Endometrial microvascular endothelial cells (primary cell): ENCODE data around the gene CHN1. TPM values are rescaled to one million over a fixed set of nuclear protein-coding genes. Genes with fewer than 3 reads are reported as not detected.

ENCODE experiments used
- in situ Hi-C: cut with HindIII; loops from 2 replicates; pipeline ENCODE4 v1.10.0; 2017; ENCODE audit warnings: low sequenced_read_pairs, low pct_unique_long_range_greater_than_20kb; ENCODE audit errors: inconsistent ontology term
- total RNA-seq: library from RNA; depleted of rRNA; stranded (reverse); fragments of >200 nt; gene quantifications from one replicate; pipeline ENCODE4 v1.2.3, GENCODE V29; 2015; ENCODE audit errors: inconsistent ontology term

CHN1 gene, protein sequence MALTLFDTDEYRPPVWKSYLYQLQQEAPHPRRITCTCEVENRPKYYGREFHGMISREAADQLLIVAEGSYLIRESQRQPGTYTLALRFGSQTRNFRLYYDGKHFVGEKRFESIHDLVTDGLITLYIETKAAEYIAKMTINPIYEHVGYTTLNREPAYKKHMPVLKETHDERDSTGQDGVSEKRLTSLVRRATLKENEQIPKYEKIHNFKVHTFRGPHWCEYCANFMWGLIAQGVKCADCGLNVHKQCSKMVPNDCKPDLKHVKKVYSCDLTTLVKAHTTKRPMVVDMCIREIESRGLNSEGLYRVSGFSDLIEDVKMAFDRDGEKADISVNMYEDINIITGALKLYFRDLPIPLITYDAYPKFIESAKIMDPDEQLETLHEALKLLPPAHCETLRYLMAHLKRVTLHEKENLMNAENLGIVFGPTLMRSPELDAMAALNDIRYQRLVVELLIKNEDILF
- 26.0 TPM for total RNA-seq

DNA sequence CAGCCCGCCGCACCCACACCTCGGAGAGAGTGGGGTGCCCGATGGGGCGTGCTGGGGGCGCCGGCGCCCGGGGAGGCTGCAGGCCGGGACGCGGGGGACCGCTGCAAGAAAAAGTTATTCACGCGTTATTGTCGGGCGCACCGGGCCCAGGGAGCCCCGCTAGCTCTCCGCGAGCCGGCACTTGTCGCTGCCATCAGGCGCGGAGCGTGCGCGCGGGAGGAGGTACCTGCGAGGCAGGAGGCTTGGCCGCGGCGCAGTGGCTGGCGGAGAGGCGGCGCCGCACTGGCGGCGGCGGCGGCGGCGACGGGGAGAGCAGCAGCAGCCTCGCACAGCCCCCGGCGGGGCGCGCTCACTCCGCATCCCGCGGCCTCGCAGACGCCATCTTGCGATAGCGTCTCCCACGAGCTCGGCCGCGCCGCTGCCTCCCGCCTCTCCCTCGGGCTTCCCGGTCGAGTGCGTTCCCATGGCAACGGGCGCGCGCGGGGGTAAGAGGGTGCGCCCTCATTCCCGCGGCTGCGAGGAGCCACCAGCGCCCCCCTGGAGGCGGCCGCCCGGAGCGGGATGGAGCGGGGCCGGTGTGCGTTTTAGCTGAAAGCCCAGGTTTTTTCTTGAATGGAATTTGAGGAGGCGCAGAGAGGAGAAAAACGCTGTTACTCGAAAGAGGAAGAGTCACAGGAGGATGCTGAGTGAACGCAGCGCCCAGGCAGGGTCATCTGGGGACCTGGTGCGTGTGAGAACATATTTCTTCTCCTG is at the start of gene CHN1:
Gene CHN1, minus strand, starts transcription at position 402 of the 753 bp plus-strand sequence. CDS start 469 bp downstream, outside the sequence.
- in situ Hi-C loops = no loop called here

DNA sequence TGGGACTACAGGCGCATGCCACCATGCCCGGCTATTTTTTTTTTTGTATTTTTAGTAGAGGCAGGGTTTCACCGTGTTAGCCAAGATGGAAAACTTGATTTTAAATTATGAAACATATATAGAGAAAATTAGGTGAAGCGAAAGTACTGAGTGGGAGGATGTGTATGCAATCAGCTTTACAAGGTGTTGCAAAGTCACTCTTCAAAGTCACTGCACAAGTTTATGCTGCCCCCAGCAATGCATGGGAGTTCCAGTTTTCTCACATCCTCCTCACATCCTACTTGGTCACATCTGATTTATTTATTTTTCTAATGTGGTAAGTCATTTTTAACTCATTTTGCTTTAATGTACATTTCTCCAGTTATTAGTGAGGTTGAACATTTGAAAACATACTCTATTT is 49.2 kb upstream of the CHN1 start:
- in situ Hi-C loops = no loop called here

DNA sequence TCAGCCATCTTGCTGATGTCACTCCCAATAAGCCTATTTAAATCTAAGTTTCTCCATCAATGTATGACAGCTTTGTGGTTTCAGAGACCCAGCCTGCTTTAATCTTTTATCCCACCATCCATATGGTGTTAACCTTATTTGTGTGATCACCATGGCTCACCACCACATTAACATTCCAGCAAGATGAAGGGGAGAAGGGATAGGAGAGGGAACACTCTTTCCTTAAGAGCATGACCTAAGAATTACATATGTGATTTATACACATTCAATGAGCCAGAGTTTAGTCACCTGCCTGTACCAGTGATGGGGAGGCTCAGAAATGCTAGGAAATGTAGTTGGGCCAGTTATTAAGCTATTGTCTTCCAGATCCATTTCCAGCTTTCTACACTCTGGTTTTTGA is 44.5 kb upstream of the CHN1 start:
- in situ Hi-C loops = no loop called here

DNA sequence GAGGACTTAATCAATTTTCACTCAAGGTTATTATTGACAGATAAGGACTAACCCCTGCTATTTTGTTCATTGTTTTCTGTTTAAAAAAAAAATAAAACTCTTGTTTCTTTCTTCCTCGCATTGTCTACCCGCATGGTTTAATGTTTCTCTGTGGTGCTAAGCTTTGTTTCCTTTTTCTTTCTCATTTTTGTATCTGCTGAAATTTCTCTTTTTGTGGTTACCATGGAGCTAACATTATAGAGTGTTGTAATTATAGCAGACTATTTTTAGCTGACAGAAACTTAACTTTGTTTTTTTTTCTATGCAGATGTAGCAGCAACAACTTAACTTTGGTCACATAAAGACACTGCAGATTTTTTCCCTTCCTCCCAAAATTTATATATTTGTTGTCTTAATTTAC is 43.1 kb upstream of the CHN1 start:
- in situ Hi-C loops = no loop called here

DNA sequence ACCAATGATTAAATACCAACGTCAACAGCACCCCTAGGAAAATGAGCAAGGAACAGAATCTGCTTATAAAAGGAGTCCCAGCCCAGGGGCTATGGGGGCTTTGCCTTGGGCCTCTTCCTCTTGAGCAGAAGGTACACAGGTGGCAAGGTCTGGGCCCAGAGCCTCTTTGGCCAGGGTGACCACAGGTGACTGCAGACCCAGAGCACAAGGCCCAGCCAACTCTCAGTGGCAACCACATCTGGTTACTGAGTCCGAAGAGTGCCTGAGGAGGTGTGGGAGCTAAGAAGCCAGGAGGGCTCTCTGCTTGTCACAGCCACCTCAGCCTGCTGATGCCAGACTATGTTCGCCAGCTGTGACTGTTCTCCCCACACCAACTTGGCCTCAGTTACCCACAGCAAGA is 34.3 kb upstream of the CHN1 start:
- in situ Hi-C loops = no loop called here

DNA sequence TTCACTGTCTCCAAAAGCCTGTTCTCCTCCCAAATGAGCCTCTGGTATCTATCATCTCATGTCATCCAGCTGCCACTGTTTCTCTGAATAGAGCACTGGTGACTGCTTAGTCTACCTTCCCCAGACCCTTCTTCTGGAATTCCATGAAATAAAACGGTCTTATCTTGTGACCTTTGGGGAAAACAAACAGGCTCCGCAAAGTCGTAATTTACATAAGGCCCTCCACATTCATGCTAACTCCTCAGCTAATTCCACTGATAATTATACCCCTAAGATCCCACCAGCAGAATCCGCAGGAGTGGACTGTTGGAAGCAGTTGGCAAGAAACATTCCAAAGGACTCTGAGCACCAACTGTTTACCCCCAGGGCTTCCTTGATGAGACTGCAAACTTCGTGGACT is 33.9 kb upstream of the CHN1 start:
- in situ Hi-C loops = no loop called here

DNA sequence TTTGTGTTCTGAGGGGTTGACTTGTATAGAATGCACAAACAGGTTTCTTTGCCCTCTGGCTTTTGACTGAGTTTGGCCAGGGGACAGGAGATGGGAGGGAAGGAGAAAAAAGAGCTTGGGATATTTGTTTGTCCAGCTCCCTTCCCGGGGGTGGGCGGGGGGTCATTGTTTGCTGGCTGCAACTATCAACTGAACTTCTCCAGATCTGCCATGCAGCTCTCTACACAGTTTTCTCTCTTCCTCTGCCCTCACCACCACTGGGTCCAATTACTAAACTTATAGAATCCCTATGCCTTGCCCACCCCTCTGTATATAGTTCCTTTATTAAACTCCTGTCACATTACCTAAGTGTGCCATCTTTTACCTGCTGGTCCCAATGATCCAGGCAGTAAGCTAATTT is 32.8 kb upstream of the CHN1 start:
- in situ Hi-C loops = no loop called here

DNA sequence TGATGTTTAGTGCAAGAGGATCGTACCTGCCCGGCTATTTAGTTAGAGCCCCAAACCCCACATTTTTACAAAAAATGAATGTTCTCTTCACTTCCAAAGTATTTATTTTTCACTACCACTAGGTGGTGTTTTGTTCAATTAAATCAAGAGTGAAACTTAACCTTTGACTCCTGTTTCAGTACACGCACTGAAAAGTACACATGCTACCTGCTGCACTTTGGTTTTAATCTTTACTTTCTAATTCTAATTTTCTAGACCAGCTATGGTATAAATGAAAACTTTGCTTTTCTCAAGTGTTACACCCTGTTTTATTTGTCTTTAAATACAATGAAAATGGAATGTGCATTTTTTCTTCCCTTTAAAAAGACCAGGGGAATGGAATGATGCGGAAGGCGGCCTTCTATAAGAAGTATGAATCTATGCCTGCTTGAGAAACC is 31.4 kb upstream of the CHN1 start:
- in situ Hi-C loops = no loop called here

DNA sequence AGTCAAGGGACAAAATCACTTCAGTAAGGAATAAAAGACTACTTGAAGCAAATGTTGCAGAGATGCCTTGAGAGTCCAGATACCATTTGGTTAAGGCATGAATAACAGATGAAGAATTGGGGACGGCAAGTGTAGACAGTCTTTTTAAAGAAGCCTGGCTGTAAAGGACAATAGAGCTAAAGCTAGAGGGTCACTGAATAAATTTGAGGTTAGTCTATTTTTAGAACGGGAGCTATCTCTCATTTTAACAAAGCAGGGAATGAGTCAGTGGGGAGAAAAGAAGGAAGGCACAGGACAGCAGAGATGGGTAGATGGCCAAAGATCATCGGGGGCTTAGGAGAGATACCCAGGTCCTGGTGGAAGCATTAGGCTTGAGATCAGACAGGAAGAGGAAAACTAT is 30.6 kb upstream of the CHN1 start:
- in situ Hi-C loops = no loop called here

DNA sequence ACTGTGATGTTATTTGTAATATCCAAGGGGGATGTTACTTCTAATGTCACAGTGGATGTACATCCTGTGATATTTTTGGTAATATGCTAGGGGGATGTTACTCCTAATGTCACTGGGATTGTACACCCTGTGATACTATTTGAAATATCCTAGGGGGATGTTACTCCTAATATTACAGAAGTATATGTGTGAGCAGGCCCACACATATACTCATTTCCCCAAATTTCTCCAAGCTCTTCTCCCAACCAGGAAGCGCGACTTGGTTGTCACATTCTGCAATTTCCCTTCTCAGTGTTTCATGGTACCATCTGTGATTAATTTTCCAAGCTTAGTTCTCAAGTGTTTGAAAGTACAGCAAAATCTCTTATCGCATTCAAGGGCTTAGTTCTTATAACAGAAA is 29.5 kb upstream of the CHN1 start:
- in situ Hi-C loops = no loop called here

DNA sequence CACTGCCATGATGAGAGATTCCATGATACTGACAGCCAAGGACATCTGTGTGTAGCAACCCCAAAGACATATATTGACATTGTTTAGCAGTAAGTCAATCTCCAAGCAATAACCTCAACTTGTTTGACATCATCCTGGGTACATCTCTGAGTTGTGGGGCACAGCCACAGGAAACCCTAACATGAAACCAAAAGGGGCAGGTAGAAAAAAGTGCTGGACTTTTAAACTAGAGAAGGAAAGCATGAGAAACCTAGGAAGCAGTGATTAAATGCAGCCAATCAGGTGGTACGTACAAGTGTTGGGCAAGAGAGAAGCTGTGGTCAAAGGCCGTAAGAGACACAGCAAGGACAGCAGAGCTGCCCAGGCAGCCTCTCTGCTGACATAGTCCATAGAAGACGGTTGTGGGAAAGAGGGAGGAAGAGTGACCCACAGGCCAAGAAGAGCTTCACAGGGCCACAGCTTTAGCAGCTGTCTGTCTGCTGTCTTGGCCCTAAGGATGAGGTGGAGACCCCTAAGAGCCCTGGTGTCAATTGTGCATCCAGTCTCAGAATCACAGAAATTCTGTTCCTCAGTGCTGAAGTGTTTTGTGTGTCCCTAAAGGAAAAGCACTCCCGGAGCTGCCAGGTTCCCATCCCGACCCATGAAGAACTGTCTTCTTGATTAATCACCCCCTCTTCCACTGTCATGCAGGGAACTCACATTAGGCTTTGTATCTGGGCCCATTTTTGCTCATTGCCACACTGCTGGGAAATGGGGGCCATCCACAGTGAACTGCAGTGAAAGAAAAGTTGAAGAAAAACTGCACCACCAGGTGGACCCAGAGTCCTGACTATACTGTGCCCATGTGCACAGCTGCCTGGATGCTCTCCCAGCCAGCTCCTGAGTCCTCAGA is 25.4 kb upstream of the CHN1 start:
- in situ Hi-C loops = no loop called here

DNA sequence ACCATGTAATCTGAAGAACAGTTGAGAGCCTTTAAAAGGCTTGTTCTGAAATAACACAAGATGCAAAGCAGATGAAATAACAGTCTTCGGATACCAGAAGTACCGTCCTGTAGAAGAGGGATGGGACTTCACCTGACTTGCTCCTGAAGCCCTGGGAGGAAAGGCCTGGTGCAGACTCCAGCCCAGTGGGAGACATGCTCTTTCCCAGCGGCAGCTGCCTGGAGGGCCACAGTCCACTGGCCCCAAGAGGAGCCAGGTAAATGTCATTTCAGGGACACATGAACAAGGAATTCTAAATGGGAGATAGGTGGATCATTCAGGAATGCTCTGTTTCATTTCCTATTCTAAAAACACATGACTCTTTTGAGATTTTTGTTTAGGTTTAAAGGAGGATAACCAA is 22.6 kb upstream of the CHN1 start:
- in situ Hi-C loops = no loop called here

DNA sequence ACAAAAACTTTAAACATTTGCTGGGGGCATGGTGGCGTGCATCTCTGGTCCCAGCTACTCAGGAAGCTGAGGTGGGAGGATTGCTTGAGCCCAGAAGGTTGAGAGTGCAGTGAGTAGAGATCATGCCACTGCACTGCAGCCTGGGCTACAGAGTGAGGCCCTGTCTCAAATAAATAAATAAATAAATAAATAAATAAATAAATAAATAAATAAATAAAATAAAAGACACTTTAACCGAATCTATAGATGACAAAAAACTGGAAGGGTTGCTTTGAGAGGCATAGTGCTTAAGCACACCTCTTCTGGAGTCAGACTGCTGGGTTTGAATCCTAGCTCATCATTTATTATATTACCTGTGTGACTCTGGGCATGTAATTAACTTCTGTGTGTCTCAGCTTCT is 21.2 kb upstream of the CHN1 start:
- in situ Hi-C loops = no loop called here

DNA sequence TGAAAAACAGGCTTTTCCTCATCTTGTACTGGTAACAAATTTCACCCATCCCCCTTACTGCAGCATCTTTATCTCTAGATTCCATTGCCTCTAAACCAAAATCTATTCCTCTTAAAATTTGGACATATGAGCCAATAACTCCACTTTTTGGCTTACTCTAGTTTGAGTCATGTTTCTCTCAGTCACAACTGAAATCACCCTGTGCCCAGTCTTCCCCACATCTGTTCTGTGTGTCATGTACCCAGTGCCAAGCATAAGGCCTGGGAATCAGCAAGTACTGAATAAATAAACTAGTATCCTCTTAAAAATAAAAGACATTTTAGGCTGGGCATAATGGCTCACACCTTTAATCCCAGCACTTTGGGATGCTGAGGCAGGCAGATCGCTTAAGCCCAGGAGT is 20.8 kb upstream of the CHN1 start:
- in situ Hi-C loops = no loop called here

DNA sequence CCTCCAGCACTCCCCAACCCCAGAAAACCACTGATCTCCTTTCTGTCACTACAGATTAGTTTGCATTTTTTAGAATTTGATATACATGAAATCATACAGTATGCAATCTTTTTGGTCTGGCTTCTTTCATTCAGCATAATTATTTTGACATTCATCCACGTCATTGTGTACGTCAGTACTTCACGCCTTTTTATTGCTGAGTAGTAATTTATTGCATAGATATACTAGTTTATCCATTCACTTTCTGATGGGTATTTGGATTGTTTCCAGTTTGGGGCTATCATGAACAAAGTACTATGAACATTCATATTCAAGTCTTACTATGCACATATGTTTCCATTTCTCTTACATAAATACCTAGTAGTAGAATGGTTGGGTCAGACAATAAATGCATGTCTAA is 20.1 kb upstream of the CHN1 start:
- in situ Hi-C loops = no loop called here

DNA sequence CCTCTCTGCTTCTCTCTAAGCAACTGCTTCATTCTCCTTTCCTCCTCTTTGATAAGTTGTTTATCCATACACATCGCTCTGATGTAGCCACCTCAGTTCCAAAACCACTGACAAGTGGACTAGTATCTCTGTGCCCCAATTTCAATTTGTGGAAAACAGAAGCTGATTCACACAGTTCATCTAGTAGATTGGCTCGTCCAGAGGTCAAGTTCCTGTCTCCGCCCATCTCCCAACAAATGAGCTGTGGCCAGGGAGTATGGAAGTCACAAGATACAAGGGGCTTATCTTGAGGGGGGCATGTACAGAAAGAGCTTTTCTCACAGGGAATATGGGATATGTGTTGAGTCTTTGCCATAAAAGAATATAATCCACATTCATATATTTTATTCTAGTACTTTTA is 17.7 kb upstream of the CHN1 start:
- in situ Hi-C loops = no loop called here

DNA sequence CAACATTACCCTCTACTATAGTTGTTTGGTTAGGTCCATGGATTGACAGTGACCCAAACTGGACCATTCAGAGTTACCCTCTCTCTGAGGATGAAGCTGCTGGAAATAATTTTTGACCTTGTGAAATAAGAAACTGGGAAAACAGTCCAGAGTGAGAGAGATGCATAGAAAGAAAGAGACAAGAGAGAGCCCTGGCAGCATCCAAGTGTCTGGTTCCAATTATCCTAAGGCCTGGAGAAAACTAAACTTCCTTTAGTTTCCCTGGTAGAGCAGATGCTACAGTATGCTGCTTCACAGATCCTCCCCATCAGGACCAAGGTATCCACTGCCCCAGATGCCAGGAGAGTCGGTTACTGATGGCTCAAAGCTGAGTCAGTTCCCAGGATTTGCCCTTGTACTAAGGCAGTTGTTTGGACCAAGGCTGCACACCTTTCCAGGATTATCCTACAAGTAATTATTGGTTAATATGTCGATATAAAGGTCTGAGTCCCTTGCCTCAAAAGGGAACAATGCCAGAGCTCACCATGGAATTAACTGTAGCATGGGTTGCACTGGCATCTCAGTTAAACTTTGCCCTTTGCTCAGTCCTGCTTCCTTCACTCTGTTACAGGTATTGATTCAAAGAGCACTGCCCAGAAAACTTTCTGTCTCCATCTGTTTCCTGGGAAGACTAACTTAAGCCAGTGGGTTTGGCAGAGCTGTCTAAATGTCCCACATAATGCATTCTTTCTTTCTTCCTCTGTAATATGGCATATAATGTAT is 14.6 kb upstream of the CHN1 start:
- in situ Hi-C loops = no loop called here

DNA sequence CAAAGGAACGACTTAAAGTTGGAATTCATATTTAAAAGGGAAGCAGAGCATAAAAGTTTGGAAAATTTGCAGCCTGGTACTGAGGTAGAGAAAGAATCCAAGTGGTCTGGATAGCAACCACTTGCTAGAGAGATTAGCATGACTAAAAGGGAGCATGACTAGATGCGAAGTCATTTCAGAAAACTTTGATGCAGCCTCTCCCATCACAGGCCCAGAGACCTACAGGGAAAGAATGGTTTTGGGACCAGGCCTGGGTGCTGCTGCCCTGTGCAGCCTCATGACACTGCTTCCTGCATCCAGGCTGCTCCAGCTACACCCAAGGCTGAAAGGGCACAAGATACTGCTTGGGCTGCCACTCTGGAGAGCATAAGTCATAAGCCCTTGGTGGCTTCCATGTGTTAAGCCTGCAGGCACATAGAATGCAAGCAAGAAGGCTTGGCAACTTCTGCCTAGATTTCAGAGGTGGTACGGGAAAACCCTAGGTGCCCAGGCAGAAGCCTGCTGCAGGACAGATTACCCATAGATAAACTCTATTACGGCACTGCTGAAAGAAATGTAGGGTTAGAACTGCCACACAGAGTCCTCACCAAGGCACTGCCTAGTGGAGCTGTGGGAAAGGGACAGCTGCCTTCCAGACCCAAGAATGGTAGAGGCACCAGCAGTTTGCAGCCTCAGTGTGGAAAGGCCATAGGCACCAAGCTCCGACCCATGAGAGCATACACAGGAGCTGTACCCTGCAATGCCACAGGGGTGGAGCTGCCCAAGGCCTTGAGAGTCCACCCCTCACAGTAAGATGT is 12.6 kb upstream of the CHN1 start:
- in situ Hi-C loops = no loop called here
